AG10803 (cell line): Measurements from ENCODE around the gene NINJ1.

Source experiments
- DNase-seq: peaks from one replicate; pipeline ENCODE4 v3.0.0; 2010; ENCODE audit warnings: low read depth
- H3K4me3 ChIP-seq: 2 replicates; pipeline ENCODE4 v1.5.1; 2011; ENCODE audit warnings: mild to moderate bottlenecking, low read length, control low read depth
- CTCF ChIP-seq: conservative IDR thresholded peaks from 2 replicates; pipeline ENCODE4 v1.5.1; 2011; ENCODE audit warnings: mild to moderate bottlenecking, low read length, control low read depth, inconsistent platforms

NINJ1 gene

GRCh38 chr9:93121316-93122241 is 12.5 kb downstream of the NINJ1 start:
- TF ChIP-seq CTCF = no peak
- DNase-seq = no peak
- H3K4me3 ChIP-seq = no peak overlapping the region

DNA sequence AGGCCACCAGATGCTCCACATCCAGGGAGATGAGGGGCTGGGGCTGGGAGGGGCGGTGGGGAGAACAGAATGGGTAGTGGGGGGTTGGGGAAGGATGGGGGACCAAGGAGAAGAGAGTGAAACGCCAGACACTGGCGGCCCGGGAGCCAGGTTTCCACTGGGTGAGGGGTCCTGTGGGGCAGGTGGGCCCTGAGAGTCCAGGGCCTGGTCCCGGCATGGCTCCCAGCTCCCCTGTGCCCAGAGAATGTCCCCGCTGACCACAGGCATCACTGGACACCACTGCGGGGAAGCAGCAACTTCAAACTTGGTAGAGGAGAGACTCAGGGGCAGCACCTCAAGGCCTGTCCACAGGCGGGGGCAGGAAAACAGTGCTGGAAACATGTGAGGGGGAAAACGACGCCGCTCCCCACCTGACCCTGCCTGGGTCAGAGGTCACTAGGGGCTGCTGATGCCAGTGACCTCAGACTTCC is 13.2 kb downstream of the NINJ1 start:
- DNase-seq = no peak
- H3K4me3 ChIP-seq = no peak overlapping the region
- no peak for TF ChIP-seq CTCF

DNA sequence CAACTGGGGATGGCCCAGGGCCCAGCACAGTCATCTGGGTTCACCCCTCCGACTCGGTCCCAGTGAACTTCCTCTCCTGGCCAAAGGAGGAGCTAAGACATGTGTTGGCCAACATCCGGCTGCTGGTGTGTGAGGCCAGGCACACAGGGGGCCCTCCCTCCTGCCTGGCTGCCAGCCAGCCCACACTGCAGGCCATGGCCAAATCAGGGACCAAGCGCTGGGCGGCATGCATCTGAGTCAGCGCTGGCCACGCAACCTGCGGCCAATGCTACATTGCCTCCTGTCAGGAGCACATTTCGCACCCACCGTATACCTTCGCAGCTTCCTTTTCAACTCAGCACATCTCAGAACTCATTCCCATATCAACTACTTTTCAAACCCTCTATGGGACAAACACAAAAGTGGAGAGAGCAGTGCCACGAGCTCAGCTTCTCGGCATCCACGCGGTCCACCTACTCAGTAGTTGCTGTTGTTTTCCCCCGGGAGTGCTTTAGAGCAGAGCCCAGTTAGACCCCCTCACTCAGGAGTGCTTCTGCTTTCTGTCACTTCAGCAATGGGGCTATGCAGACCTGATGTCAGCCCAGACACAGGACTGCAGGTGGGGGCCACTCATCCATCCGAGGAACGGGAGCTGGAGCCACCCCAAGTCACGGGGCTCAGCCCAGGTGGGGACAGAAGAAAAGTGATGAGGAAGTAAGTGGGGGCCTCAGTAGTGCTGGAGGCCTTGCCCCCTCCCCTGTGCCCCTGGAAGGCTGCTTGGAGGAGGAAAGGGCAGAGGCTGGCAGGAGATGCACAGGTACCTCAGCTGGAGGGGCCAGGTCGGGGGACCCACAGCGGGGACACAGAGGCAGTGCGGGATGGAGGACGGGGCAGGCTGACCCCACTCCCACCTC is 13.9 kb downstream of the NINJ1 start:
- no peak overlapping the region for H3K4me3 ChIP-seq
- TF ChIP-seq CTCF = peak; percentile 52
- peak; percentile 93 for DNase-seq

GRCh38 chr9:93119703-93119952 is 14.4 kb downstream of the NINJ1 start:
- H3K4me3 ChIP-seq = no peak overlapping the region
- DNase-seq = no peak
- TF ChIP-seq CTCF = no peak

GRCh38 chr9:93118863-93119702 is 15.0 kb downstream of the NINJ1 start:
- H3K4me3 ChIP-seq = no peak overlapping the region
- no peak for DNase-seq

More at GRCh38 chr9:93118863-93119702, 15.0 kb downstream of the NINJ1 start:
- no peak for TF ChIP-seq CTCF
